ENCODE results near the gene MAPK10.

Gene MAPK10

DNA sequence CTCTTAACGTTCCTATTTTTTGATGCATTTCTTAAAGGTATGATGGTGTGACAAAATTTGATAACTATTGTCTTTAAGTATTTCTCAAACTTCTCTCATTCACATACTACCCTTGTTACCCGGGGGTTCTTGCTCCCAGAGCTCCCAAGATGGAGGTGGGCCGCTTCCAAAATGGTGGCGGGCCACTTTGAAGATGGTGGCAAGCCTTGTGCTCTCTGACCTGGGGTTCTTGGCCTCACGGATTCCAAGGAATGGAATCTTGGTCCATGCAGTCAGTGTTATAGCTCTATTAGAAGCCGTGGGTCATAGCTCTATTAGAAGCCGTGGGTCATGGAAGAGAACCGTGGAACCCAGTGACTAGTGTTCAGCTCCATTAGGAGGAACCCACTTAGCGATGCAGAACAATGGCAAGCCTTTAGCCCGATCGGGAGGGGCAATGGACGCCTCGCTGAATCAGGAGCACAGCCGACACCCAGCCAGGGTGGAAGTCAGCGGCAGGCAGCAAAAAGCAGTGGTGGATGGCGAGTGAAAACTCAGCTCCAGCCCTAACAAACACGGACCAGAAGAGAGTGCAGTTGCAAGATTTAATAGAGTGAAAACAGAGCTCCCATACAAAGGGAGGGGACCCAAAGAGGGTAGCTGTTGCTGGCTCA is 403.4 kb downstream of the MAPK10 start:
- no peaks in the 10 kb centered on the region for H3K79me2 ChIP-seq
- no peaks in the 10 kb centered on the region for H3K27me3 ChIP-seq (ENCODE audit: control insufficient read depth, insufficient read depth, low read length)
- no peak overlapping the region for H3K4me3 ChIP-seq (ENCODE audit: low read depth, low read length)
- no peak overlapping the region for H3K9ac ChIP-seq
- no peaks in the 10 kb centered on the region for H3K36me3 ChIP-seq (ENCODE audit: control insufficient read depth, insufficient read depth, low read length)
- TF ChIP-seq, protein P1, sequence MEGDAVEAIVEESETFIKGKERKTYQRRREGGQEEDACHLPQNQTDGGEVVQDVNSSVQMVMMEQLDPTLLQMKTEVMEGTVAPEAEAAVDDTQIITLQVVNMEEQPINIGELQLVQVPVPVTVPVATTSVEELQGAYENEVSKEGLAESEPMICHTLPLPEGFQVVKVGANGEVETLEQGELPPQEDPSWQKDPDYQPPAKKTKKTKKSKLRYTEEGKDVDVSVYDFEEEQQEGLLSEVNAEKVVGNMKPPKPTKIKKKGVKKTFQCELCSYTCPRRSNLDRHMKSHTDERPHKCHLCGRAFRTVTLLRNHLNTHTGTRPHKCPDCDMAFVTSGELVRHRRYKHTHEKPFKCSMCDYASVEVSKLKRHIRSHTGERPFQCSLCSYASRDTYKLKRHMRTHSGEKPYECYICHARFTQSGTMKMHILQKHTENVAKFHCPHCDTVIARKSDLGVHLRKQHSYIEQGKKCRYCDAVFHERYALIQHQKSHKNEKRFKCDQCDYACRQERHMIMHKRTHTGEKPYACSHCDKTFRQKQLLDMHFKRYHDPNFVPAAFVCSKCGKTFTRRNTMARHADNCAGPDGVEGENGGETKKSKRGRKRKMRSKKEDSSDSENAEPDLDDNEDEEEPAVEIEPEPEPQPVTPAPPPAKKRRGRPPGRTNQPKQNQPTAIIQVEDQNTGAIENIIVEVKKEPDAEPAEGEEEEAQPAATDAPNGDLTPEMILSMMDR (IDR thresholded peaks at IDR 0.05), result no peak
- no peaks in the 10 kb centered on the region for H3K9me3 ChIP-seq (ENCODE audit: control insufficient read depth, low read length)
- H2AFZ ChIP-seq, result no peak overlapping the region
- no peak overlapping the region for H3K27ac ChIP-seq
- peaks cover 4% of the 10 kb centered on the region for H3K4me1 ChIP-seq
- H3K4me2 ChIP-seq (ENCODE audit: low read length), result no peak overlapping the region

DNA sequence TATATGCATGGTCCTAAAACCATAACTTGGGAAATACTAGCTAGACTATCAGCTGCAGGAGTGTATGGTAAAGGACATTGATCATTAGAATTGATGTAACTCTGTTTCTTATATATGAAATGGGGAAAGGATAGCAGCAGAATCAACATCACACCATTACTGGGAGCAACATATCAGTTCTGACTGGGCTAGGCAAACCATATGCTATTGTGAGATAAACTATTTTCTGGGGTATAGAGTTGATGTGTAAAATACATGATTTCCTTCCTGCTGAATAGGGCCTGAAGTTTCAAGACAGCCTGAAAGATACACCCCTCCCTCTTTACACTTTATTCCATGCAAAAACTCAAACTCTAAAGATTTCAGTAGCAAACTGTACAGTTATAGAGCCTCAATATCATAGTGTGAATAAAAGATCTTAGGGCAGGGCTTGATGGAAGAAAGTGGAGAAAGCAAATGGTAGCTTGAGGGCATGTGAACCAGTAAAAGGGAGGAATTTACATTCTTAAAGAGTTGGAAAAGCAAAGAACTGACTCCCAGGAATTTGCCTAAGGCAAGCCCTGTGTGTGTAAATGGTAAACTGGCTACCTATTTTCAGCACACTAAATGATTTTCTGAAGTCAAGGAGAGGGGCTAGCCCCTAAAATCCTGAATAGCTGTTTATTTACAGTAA is 404.1 kb downstream of the MAPK10 start:
- Histone ChIP-seq H3K79me2 (no peaks in the 10 kb centered on the region), H3K4me2 (ENCODE audit: low read length) (no peak overlapping the region), H3K9me3 (ENCODE audit: control insufficient read depth, low read length) (no peaks in the 10 kb centered on the region), H3K27ac (no peak overlapping the region), H2AFZ (no peak overlapping the region), H3K27me3 (ENCODE audit: control insufficient read depth, insufficient read depth, low read length) (no peaks in the 10 kb centered on the region), H3K9ac (no peak overlapping the region), H3K4me1 (peaks cover 4% of the 10 kb centered on the region), H3K36me3 (ENCODE audit: control insufficient read depth, insufficient read depth, low read length) (no peaks in the 10 kb centered on the region), H3K4me3 (ENCODE audit: low read depth, low read length) (no peak overlapping the region)
- TF ChIP-seq, protein P1 (IDR thresholded peaks at IDR 0.05), result no peak

DNA sequence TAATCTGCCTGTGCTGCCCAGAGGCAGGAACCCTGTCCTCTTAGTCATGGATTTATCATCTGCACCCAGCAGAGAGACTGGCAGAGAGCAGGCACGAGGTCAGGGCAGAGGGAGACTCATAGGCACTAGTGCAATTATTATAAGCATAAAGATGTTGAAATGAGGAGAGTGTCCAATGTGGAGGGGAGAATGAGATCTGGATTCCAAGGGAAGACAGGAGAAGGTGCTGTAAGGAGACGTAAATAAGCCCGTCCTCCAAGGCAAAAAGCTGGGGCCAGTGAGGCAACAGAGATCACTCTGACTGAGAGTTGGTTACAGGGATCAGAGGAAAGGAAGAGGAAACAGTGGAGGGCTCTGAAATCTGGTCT is 406.2 kb downstream of the MAPK10 start:
- Histone ChIP-seq H3K36me3 (ENCODE audit: control insufficient read depth, insufficient read depth, low read length) (no peaks in the 10 kb centered on the region), H3K79me2 (no peaks in the 10 kb centered on the region), H3K27ac (no peak overlapping the region), H3K4me2 (ENCODE audit: low read length) (no peak overlapping the region), H2AFZ (peak overlapping the region; percentile 61), H3K27me3 (ENCODE audit: control insufficient read depth, insufficient read depth, low read length) (no peaks in the 10 kb centered on the region), H3K9me3 (ENCODE audit: control insufficient read depth, low read length) (no peaks in the 10 kb centered on the region), H3K4me3 (ENCODE audit: low read depth, low read length) (no peak overlapping the region), H3K9ac (no peak overlapping the region), H3K4me1 (peaks cover 4% of the 10 kb centered on the region)
- TF ChIP-seq, protein P1 (IDR thresholded peaks at IDR 0.05), result no peak

DNA sequence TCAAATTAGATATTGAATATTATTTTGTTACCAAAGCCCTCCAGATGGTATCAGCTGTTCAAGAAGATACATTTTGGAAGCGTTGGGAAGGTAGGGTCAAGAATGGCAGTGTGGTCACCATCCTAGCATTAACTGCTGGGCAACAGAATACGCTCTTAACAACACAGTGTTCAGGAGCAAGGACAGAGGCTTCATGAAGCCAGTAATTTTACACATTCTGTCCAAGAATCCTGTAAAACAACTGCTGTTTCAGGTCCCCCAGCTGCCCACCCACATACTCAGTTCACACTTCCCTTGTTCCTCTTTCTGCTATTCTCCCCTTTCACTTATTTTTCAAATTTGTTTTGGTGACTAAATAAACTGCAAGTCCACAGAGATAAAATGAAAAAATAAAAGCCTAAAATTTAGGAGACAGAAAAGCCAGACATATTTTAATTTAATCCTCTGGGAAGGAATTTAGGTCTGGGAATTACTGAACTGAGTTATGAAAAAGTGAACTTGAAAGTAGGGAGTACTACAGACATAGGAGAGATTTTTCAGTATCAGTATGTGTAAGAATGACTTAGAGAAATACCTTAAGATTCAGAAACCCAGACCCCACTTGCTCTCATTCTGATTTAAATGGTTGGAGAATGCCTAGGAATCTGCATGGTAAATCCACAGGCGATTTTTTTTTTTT is 406.7 kb downstream of the MAPK10 start:
- no peaks in the 10 kb centered on the region for H3K27me3 ChIP-seq (ENCODE audit: control insufficient read depth, insufficient read depth, low read length)
- H3K4me2 ChIP-seq (ENCODE audit: low read length), result no peak overlapping the region
- TF ChIP-seq, protein P1 (IDR thresholded peaks at IDR 0.05), result no peak
- H3K9me3 ChIP-seq (ENCODE audit: control insufficient read depth, low read length), result no peaks in the 10 kb centered on the region
- H3K79me2 ChIP-seq, result no peaks in the 10 kb centered on the region
- H3K9ac ChIP-seq, result no peak overlapping the region
- no peak overlapping the region for H2AFZ ChIP-seq
- no peak overlapping the region for H3K27ac ChIP-seq
- H3K36me3 ChIP-seq (ENCODE audit: control insufficient read depth, insufficient read depth, low read length), result no peaks in the 10 kb centered on the region
- H3K4me1 ChIP-seq, result peaks cover 4% of the 10 kb centered on the region
- no peak overlapping the region for H3K4me3 ChIP-seq (ENCODE audit: low read depth, low read length)
